Peyer's patch (tissue), 4 donors: Measurements from ENCODE around the gene ZNFX1.

Source experiments
- CTCF ChIP-seq, 6 experiments: fragments of 450-650 bp in 4 of 6; fragments of 200-600 bp in 2 of 6; sonication (generic) in 1 of 6; IDR thresholded peaks; one replicate each; pipeline ENCODE4 v1.5.1; 2017 to 2019; ENCODE audit warnings: antibody characterized with exemption in 6 of 6, mild to moderate bottlenecking in 3 of 6, moderate library complexity in 1 of 6
- POLR2A ChIP-seq, 2 donors: fragments of 450-650 bp; IDR thresholded peaks; one replicate each; pipeline ENCODE4 v1.5.1; 2017; ENCODE audit warnings: antibody characterized with exemption in 2 of 2, mild to moderate bottlenecking in 2 of 2, moderate library complexity in 2 of 2

GRCh38 chr20:49326026-49326425, 48.2 kb upstream of the ZNFX1 start:
- TF ChIP-seq CTCF (IDR thresholded peaks at IDR 0.05) = no peak
- TF ChIP-seq POLR2A (IDR thresholded peaks at IDR 0.05) = no peak
